ENCODE measurements around the gene TMEM62.
"Not testable (repeated sequence)": the region's sequence is repeated elsewhere in the genome, so short reads cannot be mapped to it uniquely, and the experiment has no call there.

TMEM62 gene

DNA sequence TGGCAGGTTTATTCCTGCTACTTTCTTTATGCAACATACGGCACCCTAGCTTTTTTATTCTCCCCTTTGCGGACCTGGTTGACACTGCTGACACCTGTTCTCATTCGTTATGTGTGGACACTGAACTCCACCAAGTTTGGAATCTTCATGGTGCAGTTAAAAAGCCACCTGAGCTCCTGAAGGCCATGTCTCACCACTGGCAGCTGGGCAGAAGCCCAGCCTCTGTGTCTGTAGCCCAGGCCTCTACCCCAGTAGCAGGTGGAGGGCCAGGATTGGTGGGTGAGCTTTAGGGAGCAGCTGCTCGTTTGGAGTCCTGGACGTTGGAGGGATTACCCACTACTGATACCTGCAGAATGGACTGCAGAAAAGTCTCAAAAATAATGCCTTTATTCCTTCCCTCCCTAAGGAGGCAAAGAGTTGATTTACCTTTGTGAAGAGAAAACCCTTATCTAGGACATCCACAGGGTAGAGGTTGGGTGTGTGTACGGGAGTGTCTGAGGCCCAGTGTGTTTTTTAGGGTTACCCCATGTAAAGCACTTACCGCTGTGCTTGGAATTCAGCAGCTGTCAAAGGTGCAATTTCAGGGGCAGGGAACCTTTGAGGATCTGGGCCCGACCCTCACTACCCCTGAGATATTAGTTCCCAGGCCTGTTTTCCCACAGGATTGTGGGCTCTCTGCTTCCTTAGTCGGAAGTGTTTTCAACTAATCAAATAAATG is 51.2 kb downstream of the TMEM62 start:
- no peak for DNase-seq

DNA sequence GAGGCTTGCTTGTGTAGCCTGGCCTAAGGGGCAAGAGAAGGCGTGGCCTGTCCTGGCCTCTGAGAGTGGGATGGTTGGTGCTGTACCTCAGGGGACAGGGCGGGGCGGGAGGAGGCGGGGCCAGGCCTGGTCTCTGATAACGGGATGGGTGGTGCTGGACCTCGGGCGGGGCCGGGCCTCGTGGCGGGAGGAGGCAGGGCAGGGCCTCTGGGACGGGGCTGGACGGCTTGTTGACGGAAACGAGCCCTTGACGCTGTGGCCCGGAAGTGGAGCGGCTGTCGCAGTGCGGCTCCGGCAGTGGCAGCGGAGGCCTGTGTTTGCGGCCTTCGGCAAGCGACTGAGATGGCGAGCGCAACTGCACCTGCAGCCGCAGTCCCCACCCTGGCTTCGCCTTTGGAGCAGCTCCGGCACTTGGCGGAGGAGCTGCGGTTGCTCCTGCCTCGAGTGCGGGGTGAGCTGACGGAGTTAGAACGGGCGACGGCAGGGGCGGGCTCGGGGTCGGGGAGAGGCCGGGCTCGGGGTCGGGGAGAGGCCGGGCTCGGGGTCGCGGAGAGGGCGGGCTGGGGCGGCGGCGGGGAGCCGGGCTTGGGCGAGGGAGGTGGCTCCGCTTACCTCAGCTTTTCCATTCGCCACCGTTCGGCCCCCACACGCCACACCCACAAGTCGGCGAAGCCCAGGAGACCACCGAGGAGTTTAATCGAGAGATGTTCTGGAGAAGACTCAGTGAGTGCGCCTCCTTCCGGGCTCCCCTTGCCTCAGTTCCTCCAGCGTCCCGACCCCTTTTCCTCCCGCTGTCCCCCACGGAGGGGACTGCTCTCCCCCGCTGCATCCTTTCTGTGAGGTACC is 52.0 kb downstream of the TMEM62 start, which contains the start of gene CCNDBP1:
CCNDBP1 (plus strand) TSS at position 247 of the 846 bp plus-strand sequence; CDS start at position 343, 96 bp downstream.
- DNase-seq, result peak; percentile 97

DNA sequence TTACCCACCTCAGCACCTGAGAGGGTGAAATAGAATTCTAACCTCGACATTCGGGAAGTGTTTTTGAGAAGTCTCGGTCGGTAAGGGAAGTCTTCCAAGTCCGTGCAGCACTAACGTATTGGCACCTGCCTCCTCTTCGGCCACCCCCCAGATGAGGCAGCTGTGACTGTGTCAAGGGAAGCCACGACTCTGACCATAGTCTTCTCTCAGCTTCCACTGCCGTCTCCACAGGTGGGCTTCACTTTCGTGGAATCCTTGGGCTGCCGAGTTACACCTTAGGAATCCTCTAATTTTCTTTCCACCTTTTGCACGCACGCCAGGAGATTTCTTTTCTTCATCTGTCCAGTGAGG is 52.6 kb downstream of the TMEM62 start:
- no peak for DNase-seq

DNA sequence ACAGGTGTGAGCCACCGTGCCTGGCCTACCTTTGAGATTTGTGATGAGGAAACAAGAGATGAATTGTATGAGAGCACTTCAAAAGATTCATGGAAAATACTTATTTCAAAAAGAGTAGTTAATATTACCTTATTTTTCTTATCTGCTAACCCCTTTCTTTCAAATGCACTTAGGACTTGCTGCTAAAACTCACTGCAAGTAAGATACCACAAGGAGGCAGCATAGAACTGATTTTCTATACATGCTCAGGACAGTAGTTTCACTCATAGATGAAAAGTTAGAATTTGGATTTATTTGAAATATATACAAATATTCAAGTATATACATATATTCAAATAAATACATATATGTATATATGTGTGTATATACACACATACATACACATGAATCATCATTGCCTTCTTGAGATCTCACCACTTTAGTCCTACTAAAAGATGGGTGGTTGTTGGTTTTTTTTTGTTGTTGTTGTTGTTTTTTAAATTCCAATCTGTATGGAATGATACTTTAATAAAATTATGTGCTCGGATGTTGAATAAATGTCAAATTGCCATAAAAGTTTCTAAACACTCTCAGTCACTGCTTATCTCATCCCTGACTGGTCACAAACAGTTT is 54.3 kb downstream of the TMEM62 start:
- DNase-seq, result peak; percentile 60

DNA sequence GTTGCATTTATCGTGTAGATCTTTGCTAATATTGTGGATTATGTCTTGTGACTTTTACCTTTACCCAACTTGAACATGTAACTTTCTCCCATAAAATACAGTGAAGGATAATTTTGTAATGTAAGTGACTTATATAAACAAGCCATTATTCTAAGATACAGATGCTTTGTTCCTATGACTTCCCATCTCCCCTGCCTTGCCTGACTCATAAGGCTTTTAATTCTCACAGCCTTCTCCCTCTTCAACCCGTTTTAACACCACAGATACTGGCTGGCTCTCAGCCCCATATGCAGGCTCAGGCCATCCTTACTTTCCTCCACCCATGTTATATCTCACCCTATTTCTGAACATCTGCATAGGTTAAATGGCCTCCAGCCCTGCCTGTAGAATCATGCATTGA is 55.9 kb downstream of the TMEM62 start:
- no peak for DNase-seq

DNA sequence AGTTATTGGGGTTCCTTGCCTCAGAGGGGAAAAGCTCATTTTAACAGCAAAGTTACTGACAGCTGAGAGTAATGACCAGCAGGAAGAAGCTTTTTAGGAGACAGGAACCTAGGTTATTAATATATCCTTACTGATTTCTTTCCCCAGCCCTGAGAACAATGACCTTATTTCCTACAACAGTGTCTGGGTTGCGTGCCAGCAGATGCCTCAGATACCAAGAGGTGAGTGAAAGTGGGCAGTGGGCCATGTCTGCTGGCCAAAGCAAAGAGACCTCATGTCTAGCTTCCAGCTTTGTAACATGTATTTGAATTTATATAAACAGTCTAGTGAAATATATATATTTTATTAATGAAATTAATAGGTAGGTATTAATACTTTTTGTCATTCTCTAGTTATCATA is 56.8 kb downstream of the TMEM62 start:
- no peak for DNase-seq

DNA sequence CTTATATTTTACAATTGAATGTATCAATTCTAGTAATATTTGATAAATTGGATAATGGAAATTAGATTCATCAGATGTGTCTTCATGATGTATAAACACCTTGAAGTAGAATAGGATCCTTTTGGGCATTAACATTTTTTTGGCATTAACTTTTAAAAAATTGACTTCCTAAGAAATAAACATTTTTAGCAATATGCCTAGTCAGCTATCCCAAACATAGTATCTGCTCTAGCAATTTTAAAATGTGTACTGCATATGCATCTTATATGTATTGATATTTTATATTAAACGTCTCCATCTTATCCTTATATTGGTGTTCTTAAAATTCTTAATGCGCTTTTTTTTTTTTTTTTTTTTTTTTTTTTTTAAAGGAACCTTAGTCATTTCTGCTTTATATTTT is 60.3 kb downstream of the TMEM62 start:
- no peak for DNase-seq

DNA sequence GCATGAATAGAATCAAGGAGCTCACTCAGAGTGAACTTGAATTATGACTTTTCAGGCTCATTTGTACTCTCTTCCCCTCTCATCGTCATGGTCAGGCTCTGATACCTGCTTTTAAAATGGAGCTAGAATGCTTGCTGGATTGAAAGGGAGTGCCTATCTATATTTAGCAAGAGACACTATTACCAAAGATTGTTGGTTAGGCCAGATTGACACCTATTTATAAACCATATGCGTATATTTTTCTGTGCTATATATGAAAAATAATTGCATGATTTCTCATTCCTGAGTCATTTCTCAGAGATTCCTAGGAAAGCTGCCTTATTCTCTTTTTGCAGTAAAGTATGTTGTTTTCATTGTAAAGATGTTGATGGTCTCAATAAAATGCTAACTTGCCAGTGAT is 61.4 kb downstream of the TMEM62 start:
- DNase-seq, result no peak

DNA sequence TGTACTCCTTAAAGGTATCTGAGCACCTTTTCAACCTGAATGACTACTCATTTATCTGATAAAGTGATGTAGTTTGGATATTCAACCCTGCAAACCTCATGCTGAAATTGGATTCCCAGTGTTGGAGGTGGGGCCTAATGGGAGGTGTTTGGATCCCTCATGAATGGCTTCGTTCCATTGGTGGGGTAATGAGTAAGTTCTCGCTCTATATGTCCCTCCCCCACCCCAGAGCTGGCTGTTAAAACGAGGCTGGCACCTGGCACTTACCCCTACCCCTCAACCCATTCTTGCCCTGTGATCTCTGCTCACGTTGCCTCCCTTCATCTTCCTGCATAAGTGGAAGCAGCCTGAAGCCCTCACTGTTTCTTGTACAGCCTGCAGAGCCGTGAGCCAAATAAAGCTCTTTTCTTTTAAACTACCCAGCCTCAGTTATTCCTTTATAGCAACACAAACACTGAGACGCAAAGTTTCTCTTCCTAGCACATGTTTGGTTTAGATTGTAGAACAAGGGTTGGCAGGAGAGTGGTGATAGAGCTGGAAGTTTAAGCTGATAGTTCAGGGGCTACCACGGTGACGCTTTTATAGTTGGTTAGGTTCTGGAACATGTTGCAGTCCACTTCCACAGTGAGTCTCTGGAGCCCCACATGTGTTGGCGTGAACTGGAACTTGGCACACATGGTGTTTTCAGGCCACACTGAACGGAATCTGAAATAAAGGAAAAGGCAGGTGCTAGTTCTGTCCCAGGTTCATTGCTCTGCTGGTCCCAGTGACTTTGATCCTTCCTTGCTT is 63.6 kb downstream of the TMEM62 start:
- DNase-seq, result no peak

DNA sequence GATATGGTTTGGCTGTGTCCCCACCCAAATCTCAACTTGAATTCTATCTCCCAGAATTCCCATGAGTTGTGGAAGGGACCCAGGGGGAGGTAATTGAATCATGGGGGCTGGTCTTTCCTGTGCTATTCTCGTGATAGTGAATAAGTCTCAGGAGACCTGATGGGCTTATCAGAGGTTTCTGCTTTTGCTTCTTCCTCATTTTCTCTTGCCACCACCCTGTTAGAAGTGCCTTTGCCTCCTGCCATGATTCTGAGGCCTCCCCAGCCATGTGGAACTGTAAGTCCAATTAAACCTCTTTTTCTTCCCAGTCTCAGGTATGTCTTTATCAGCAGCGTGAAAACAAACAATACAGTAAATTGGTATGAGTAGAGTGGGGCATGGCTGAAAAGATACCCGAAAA is 64.4 kb downstream of the TMEM62 start:
- not testable (repeated sequence) for DNase-seq

DNA sequence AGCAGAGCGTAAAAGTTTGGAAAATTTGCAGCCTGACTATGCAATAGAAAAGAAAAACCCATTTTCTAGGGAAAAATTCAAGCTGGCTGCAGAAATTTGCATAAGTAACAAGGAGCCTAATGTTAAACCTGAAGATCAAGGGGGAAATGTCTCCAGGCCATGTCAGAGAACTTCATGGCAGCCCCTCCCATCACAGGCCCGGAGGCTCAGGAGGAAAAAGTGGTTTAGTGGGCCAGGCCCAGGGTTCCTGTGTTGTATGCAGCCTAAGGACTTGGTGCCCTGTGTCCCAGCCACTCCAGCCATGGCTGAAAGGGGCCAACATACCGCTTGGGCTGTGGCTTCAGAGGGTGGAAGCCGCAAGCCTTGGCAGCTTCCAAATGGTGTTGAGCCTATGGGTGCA is 65.2 kb downstream of the TMEM62 start:
- not testable (repeated sequence) for DNase-seq

DNA sequence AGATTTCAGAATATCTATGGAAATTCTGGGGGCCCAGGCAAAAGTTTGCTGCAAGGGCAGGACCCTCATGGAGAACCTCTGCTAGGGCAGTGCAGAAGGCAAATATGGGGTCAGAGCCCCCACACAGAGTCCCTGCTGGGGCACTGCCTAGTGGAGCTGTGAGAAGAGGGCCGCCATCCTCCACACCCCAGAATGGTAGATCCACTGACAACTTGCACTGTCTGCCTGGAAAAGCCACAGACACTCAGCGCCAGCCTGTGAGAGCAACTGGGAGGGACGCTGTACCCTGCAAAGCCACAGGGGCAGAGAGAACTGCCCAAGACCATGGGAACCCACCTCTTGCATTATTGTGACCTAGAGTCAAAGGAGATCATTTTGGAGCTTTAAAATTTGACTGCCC is 65.6 kb downstream of the TMEM62 start:
- DNase-seq, result no peak

DNA sequence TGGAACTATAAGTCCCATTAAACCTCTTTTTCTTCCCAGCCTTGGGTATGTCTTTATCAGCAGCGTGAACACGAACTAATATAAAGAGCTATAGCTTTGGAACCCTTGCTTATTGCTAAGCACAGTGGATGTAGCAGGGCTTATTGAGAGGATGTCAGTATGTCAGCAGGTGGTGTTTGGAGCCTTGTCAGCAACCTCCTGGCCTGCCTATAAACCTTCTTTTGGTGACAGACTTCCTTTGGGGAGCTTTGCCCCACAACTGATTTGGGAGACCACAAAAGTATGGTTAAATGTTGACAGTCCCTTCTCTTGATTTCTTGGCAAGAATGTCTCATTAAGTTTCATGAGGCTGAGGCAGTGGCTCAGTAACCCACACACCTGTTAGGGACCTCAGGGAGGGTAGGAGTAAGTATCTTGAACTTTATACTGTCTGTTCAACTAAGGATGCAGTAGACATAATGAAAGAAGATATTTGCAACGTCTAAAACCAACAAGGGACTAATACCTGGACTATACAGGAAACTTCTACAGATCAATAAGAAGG is 66.6 kb downstream of the TMEM62 start:
- no peak for DNase-seq

DNA sequence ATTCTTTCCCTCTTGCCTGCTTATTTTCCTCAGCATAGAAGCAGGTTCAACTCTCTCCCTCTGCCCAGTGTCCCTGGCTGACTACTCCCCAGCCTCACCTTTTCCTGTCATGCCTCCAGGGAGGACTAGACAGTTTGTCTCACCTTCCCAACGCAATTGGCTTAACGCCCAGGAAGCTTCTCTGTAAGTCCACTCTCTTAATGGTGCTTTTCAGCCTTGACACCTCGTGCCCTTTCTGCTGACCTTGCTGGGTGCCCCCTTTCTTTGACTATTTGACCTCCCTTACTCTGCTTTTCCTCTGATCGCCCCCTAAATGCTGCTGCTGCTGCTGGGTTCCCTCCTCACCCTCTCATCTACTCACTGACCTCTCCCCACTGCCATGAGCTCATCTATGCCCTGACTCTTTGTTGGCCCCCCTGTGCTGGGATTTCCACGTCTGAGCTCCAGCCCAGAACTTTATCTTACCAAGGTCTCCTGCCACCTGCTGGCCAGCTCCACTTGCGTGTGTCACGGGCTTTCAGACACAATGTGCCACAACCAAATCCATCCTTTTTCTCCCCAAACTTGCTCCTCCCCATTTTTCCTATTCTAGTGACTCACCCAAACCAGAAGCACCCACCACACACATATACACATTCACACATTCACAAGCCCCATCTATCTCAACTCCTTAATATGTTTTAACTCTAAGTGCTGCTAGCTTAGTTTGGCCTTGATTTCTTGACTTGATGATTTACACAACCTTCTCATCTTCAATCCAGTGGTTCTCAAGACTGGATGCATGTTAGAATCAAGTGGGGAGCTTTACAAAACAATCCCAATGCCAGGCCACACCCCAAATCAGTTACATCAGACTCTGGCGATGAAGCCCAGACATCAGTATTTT is 70.9 kb downstream of the TMEM62 start:
- DNase-seq, result peak; percentile 52

DNA sequence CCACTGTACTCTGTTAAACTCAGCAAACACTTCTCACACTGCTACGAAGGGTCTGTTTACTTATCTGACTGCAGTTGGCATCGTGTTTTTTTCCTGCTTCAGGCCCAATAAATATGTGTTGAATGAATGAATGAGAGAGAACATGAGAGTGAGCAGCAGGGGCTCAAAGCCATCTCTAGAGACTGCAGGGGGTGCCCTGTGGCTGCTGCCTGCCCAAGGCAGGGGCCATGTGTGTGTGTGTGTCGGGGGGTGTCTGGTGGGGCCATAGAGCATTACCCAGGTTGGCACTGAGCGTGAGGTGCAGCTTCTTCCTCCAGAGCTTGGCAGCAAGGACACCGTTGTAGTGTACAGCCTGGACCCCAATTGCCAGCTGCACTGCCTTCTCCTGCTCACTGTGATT is 72.7 kb downstream of the TMEM62 start:
- no peak for DNase-seq

DNA sequence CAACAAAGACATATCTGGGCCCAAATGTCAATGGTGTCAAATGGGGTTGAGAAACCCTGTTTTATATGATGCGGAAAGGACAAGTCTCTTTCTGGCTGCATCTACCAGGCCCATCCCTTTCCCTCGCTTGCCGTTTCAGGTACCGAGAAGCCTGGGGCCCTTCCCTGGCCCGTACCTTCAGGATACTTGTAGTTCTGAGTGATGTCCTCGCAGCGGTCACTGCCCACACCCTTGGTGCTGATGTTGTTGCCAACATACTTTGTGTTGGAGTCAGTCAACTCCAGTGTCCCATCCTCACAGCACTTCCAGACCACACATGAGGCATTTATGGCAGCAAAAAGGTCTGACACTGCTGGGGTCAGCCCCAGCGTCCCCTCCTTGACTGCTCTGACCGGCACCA is 73.6 kb downstream of the TMEM62 start:
- DNase-seq, result no peak

DNA sequence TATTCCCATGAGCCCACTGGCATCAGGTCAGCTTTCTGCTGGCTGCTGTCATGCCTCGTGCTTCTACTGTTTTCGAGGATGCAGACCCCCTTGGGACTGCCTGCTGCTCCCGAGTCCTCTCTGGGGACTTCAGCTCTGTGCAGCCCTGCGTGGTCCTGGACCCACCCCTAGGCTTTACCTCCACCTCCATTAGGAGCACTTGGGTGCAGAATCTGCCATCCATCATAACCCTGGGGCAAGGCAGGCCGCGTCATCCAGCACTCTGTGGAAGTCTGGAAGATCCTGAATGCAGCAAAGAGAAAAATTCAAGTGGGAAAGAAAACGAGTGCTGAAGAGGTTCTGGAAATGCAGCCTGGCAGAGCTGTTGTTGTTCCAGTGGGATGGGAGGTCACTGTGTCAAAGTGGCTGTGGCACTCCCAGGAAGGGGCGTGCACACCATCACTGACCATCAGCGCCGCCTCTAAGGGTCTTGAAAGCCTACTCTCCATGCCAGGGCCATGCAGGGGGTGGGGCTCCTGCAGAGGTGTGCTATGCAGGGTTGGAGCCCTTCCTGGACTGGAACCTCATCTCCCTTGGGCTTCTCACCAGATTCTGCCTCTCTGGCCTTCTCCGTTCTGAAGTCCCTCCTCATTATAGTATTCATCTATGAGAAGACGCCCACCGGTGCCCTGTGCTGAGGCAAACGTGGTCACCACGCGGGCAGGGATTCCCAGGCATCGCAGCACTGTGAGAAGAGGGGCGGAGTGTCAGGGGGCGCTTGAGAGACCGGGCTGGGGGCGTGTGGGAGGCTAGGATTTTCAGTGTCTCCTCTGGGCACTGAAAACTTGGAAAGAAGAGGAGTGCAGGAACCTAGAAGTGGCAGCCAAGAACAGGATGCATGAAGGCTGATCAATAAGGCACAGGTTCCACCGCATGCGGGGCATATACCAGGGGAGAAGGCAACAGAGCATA is 74.9 kb downstream of the TMEM62 start:
- no peak for DNase-seq

DNA sequence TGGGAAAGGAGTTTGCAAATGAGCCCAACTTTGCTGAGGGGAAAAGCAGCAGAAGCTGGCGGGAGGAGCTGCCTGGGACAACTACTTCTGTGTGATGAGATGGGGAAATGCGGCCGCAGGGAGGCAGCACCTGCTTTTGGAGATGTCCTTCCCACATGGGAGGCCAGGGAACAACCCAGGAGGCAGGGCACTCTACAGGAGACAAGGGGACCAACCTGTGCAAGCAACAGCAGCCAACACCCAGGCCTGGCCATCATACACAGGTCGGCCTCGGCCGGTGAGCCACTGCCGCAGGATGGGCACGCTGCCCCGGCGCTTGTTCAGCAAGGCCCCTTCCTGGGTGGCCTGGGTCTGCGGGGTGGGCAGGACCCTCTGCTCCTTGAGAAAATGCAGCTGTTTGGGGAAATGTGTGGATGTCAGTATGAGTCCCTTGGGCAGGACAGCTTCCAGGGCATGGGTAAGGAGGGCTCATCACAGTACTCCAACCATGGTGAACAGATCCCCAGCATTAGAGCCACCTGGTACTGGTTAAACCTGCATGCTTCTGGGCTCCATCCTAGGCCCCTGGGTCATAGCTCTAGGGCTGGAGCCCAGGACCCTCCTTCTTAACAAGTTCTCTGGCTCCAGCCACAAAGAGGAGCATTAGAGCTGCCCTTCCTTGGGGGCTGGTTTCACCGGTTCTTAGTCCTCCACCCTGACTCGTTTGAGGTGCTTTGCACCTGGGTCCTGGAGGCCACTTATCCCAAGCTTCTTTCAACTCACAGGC is 75.9 kb downstream of the TMEM62 start:
- no peak for DNase-seq

DNA sequence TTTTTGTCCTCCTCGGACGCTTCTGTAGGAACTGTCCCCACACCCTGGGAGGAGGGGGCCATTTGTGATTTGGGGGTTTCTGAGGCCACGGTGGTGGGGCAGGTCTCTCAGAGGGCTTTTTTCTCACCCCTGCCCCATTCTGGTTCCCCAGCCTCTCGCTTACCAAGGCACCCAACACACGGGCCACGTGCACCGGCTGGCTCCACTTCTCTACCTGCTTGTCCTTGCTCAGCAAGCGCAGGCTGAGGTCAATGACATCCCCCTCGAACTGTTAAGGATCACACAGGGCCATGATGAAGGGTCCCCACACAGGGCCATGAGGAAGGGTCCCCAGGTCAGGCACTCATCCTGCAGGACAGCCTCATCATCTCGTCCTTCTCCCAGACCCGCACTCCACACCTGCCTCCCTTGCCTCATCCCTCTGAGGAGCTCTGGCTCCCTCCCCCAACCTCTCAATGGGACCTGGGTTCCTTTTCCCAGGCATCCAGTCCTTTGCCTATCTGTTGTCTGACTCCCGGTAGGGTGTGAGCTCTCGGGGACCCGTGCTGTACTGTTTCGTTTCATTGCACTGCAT is 76.9 kb downstream of the TMEM62 start:
- no peak for DNase-seq
